Endothelial cell (in vitro differentiated cells): ENCODE results near the gene POMGNT2. TPM values are rescaled to one million over a fixed set of nuclear protein-coding genes. Genes with fewer than 3 reads are reported as not detected.
A peak's percentile ranks its signal among the peaks of the same experiment; 100 is the strongest.
"Not testable (repeated sequence)": the region's sequence is repeated elsewhere in the genome, so short reads cannot be mapped to it uniquely, and the experiment has no call there.

Experiments used
- DNase-seq: peaks from one replicate; pipeline ENCODE4 v3.0.0; 2021; ENCODE audit warnings: low spot score
- H3K27ac Mint-ChIP-seq: one replicate; pipeline ENCODE4 v1.8.0; 2021; ENCODE audit warnings: mixed read lengths, inconsistent platforms; ENCODE audit not compliant: unreplicated experiment
- H3K27me3 Mint-ChIP-seq: one replicate; pipeline ENCODE4 v1.8.0; 2021; ENCODE audit warnings: mild to moderate bottlenecking, moderate library complexity, mixed read lengths, inconsistent platforms; ENCODE audit not compliant: unreplicated experiment
- H3K36me3 Mint-ChIP-seq: one replicate; pipeline ENCODE4 v1.8.0; 2021; ENCODE audit warnings: mild to moderate bottlenecking, low read depth, mixed read lengths, inconsistent platforms; ENCODE audit not compliant: unreplicated experiment
- H3K4me1 Mint-ChIP-seq: one replicate; pipeline ENCODE4 v1.8.0; 2021; ENCODE audit warnings: mild to moderate bottlenecking, mixed read lengths, inconsistent platforms; ENCODE audit not compliant: unreplicated experiment
- H3K4me3 Mint-ChIP-seq: one replicate; pipeline ENCODE4 v1.8.0; 2021; ENCODE audit warnings: mild to moderate bottlenecking, mixed read lengths, inconsistent platforms; ENCODE audit not compliant: unreplicated experiment
- H3K9me3 Mint-ChIP-seq: one replicate; pipeline ENCODE4 v1.8.0; 2021; ENCODE audit warnings: mixed read lengths, inconsistent platforms; ENCODE audit not compliant: unreplicated experiment
- total RNA-seq: library from RNA; stranded (reverse); fragmentation: NEBNext Ultra II Directional; extraction: Animal tissue kit (Norgen Biotek cat#: 25700); gene quantifications from one replicate; pipeline ENCODE4 v1.2.1, GENCODE V29; 2021; ENCODE audit not compliant: unreplicated experiment
- TF ChIP-seq, protein P1 (sequence below): fragments of 200-600 bp; sonication (generic); IDR thresholded peaks from one replicate; pipeline ENCODE4 v1.5.0; 2021; ENCODE audit warnings: antibody characterized with exemption; ENCODE audit not compliant: unreplicated experiment

POMGNT2 gene
- total RNA-seq, 1 donor from 2014 or later, result 12.1 TPM

DNA sequence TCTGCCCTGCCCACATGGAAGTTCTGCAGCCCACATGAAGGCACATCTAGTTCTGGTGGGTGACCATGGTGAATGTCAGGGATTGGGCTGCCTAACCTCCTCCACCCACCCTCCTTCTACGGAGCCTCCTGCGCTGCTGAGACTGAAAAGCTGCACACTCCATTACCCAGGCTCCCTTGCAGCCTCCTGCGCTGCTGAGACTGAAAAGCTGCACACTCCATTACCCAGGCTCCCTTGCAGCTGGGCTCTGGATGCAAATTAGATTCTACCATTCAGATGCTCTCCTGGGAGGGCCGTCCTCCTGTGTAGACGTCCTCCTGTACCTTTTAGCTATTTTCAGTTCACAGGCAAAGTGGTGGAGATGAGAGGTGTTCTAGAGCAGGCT lies 32.1 kb downstream of the POMGNT2 start:
- H3K4me3 Mint-ChIP-seq, result no peak overlapping the region
- DNase-seq, result no peak
- peaks cover 6% of the 10 kb centered on the region for H3K36me3 Mint-ChIP-seq
- no peaks in the 10 kb centered on the region for H3K4me1 Mint-ChIP-seq
- no peak overlapping the region for H3K27ac Mint-ChIP-seq
- TF ChIP-seq, protein P1, sequence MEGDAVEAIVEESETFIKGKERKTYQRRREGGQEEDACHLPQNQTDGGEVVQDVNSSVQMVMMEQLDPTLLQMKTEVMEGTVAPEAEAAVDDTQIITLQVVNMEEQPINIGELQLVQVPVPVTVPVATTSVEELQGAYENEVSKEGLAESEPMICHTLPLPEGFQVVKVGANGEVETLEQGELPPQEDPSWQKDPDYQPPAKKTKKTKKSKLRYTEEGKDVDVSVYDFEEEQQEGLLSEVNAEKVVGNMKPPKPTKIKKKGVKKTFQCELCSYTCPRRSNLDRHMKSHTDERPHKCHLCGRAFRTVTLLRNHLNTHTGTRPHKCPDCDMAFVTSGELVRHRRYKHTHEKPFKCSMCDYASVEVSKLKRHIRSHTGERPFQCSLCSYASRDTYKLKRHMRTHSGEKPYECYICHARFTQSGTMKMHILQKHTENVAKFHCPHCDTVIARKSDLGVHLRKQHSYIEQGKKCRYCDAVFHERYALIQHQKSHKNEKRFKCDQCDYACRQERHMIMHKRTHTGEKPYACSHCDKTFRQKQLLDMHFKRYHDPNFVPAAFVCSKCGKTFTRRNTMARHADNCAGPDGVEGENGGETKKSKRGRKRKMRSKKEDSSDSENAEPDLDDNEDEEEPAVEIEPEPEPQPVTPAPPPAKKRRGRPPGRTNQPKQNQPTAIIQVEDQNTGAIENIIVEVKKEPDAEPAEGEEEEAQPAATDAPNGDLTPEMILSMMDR, result no peak
- no peaks in the 10 kb centered on the region for H3K9me3 Mint-ChIP-seq
- H3K27me3 Mint-ChIP-seq, result no peaks in the 10 kb centered on the region

GRCh38 chr3:43073116-43073835 lies 32.6 kb downstream of the POMGNT2 start:
- Mint-ChIP-seq H3K4me1 (no peaks in the 10 kb centered on the region), H3K36me3 (peaks cover 2% of the 10 kb centered on the region), H3K4me3 (no peak overlapping the region), H3K9me3 (no peaks in the 10 kb centered on the region), H3K27me3 (no peaks in the 10 kb centered on the region), H3K27ac (no peak overlapping the region)
- TF ChIP-seq, protein P1, result no peak
- DNase-seq, result no peak

GRCh38 chr3:43072361-43072760 lies 33.5 kb downstream of the POMGNT2 start:
- DNase-seq, result no peak
- TF ChIP-seq, protein P1, result no peak
- Mint-ChIP-seq H3K9me3 (no peaks in the 10 kb centered on the region), H3K4me1 (no peaks in the 10 kb centered on the region), H3K27ac (no peak overlapping the region), H3K27me3 (no peaks in the 10 kb centered on the region), H3K36me3 (no peaks in the 10 kb centered on the region), H3K4me3 (no peak overlapping the region)

GRCh38 chr3:43071313-43071893 lies 34.5 kb downstream of the POMGNT2 start:
- H3K9me3 Mint-ChIP-seq, result no peaks in the 10 kb centered on the region
- no peaks in the 10 kb centered on the region for H3K27me3 Mint-ChIP-seq
- DNase-seq, result no peak
- H3K27ac Mint-ChIP-seq, result no peak overlapping the region
- no peaks in the 10 kb centered on the region for H3K4me1 Mint-ChIP-seq
- H3K4me3 Mint-ChIP-seq, result no peak overlapping the region
- TF ChIP-seq, protein P1, result peak; percentile 79
- H3K36me3 Mint-ChIP-seq, result no peaks in the 10 kb centered on the region

GRCh38 chr3:43070670-43071069 lies 35.2 kb downstream of the POMGNT2 start:
- DNase-seq, H3K4me1 Mint-ChIP-seq, H3K27ac Mint-ChIP-seq, H3K27me3 Mint-ChIP-seq, H3K4me3 Mint-ChIP-seq, H3K9me3 Mint-ChIP-seq, H3K36me3 Mint-ChIP-seq: not testable (repeated sequence)
